Fibroblast of lung (primary cell): Measurements from ENCODE around the gene FGF5.

Source experiments
- EZH2 ChIP-seq: IDR thresholded peaks from 2 replicates; pipeline ENCODE4 v1.5.1; 2012; ENCODE audit warnings: low read length, control low read depth, mild to moderate bottlenecking; ENCODE audit errors: missing control alignments
- TF ChIP-seq, protein P1 (sequence below), 2 donors: IDR thresholded peaks in 1 of 2; conservative IDR thresholded peaks in 1 of 2; 1 replicate in 1 of 2; 2 replicates in 1 of 2; pipeline ENCODE4 v1.5.1; 2011 to 2012; ENCODE audit warnings: low read length in 2 of 2, control low read depth in 1 of 2, inconsistent platforms in 1 of 2, low read depth in 1 of 2, mild to moderate bottlenecking in 1 of 2

DNA sequence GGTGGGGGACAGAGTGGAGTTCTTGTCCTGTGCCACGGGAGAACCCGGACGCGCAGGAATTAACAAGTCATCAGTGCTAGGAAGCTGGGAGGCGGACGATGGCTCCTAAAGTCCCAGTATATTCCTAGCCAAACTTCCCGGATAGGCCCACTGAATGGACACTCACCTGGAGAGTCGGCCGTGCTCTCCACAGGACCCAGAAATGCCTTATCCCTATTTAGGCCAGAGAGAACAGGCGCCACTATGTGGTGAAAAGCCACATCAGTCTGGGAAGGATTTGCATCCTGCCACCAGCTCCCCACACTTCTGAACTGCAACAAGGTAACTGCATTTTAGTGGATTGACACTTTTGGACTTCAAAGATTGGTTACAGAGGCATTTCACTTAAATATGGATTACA lies 70.1 kb downstream of the FGF5 start:
- TF ChIP-seq, protein P1, sequence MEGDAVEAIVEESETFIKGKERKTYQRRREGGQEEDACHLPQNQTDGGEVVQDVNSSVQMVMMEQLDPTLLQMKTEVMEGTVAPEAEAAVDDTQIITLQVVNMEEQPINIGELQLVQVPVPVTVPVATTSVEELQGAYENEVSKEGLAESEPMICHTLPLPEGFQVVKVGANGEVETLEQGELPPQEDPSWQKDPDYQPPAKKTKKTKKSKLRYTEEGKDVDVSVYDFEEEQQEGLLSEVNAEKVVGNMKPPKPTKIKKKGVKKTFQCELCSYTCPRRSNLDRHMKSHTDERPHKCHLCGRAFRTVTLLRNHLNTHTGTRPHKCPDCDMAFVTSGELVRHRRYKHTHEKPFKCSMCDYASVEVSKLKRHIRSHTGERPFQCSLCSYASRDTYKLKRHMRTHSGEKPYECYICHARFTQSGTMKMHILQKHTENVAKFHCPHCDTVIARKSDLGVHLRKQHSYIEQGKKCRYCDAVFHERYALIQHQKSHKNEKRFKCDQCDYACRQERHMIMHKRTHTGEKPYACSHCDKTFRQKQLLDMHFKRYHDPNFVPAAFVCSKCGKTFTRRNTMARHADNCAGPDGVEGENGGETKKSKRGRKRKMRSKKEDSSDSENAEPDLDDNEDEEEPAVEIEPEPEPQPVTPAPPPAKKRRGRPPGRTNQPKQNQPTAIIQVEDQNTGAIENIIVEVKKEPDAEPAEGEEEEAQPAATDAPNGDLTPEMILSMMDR (conservative IDR thresholded peaks at IDR 0.05 in 1 of 2, IDR thresholded peaks at IDR 0.05 in 1 of 2; ENCODE audit: low read depth in 1 of 2, low read length in 2 of 2), result peak; percentile 31 to 46
- TF ChIP-seq EZH2, result no peak
